PC-9 (cell line): ENCODE data around the gene LSM10. TPM values are rescaled to one million over a fixed set of nuclear protein-coding genes. Genes with fewer than 3 reads are reported as not detected.

ENCODE experiments used
- BruUV-seq: library from RNA; stranded (reverse); fragments of 400-500 nt; replicated peaks from 2 replicates; lab custom pipeline; 2021; lab: Mats Ljungman, UMichigan
- CTCF ChIA-PET: fragments of 300-600 bp; sonication (Branson Sonifier 250); formaldehyde crosslinking; loops from one replicate; lab custom pipeline; 2022; ENCODE audit warnings: antibody characterized with exemption; lab: Charles Lee
- POLR2A ChIA-PET: fragments of 300-600 bp; sonication (Branson Sonifier 250); formaldehyde crosslinking; loops from one replicate; lab custom pipeline; 2022; ENCODE audit warnings: antibody characterized with exemption; ENCODE audit not compliant: unreplicated experiment; lab: Charles Lee
- DNase-seq, 2 experiments: peaks; one replicate each; pipeline versions ENCODE4 v3.0.0 to v3.0.0-alpha.2; 2015 to 2022; ENCODE audit warnings: mixed read lengths in 1 of 2
- H2AFZ ChIP-seq: fragments of 200-600 bp; sonication (generic); 2 replicates; pipeline ENCODE4 v1.8.1; 2017; ENCODE audit warnings: antibody characterized with exemption
- H3F3A ChIP-seq: fragments of 200-600 bp; sonication (generic); 2 replicates; pipeline ENCODE4 v1.8.1; 2017; ENCODE audit warnings: antibody characterized with exemption, mild to moderate bottlenecking, low read depth; ENCODE audit not compliant: insufficient read depth
- H3K27ac ChIP-seq: fragments of 200-600 bp; sonication (generic); 2 replicates; pipeline ENCODE4 v1.6.1; 2016; ENCODE audit warnings: mixed run types
- H3K27me3 ChIP-seq: fragments of 200-600 bp; sonication (generic); 2 replicates; pipeline ENCODE4 v1.6.1; 2016; ENCODE audit warnings: low read depth, mixed run types; ENCODE audit not compliant: insufficient read depth
- H3K36me3 ChIP-seq: fragments of 200-600 bp; sonication (generic); 2 replicates; pipeline ENCODE4 v1.6.1; 2016; ENCODE audit warnings: low read depth, mixed run types
- H3K4me1 ChIP-seq: fragments of 200-600 bp; sonication (generic); replicated peaks from 2 replicates; pipeline ENCODE4 v1.6.1; 2016; ENCODE audit warnings: mixed run types; ENCODE audit not compliant: insufficient read depth
- H3K4me2 ChIP-seq: fragments of 200-600 bp; sonication (generic); 2 replicates; pipeline ENCODE4 v1.6.1; 2017; ENCODE audit warnings: mixed run types
- H3K4me3 ChIP-seq: fragments of 200-600 bp; sonication (generic); 2 replicates; pipeline ENCODE4 v1.6.1; 2016; ENCODE audit warnings: mixed run types
- H3K79me2 ChIP-seq: fragments of 200-600 bp; sonication (generic); 2 replicates; pipeline ENCODE4 v1.6.1; 2017; ENCODE audit warnings: low read depth, mixed run types
- H3K9me2 ChIP-seq: fragments of 200-600 bp; sonication (generic); 2 replicates; pipeline ENCODE4 v1.8.1; 2017; ENCODE audit warnings: mild to moderate bottlenecking; ENCODE audit not compliant: insufficient read depth
- H3K9me3 ChIP-seq: fragments of 200-600 bp; sonication (generic); 2 replicates; pipeline ENCODE4 v1.8.1; 2016; ENCODE audit warnings: low read depth; ENCODE audit not compliant: insufficient read depth
- H4K20me1 ChIP-seq: fragments of 200-600 bp; sonication (generic); 2 replicates; pipeline ENCODE4 v1.8.1; 2017; ENCODE audit not compliant: insufficient read depth
- CTCF ChIP-seq: fragments of 200-600 bp; sonication (generic); conservative IDR thresholded peaks from 2 replicates; pipeline ENCODE4 v1.6.1; 2017; ENCODE audit warnings: mixed run types, antibody characterized with exemption, mild to moderate bottlenecking, moderate library complexity
- EZH2 ChIP-seq: fragments of 200-600 bp; sonication (generic); IDR thresholded peaks from 2 replicates; pipeline ENCODE4 v1.8.0; 2017; ENCODE audit warnings: antibody characterized with exemption, low read depth
- intact Hi-C: fragments of 100-400 bp; cut with micrococcal nuclease; formaldehyde crosslinking; loops from one replicate; pipeline ENCODE4 v1.10.0; 2022; ENCODE audit not compliant: unreplicated experiment
- total RNA-seq: library from RNA; stranded (reverse); gene quantifications from 2 replicates; pipeline ENCODE4 v1.2.3, GENCODE V29; 2021

Gene LSM10
- total RNA-seq, 1 experiment from 2014 or later: 39.7 TPM

- H4K20me1 ChIP-seq: no peaks in the 10 kb centered on the region
- H3K4me3 ChIP-seq: peak overlapping the region; percentile 41; the same call in 1 of the 2 replicates
- H3K79me2 ChIP-seq: peaks cover 8% of the 10 kb centered on the region; the same call in 1 of the 2 replicates
- intact Hi-C loops: loop anchor here (1.0 to 10.0 kb wide), 6 partner anchors 36 to 1344 kb away; partner anchors contain the start of genes CDCA8 and TRAPPC3
- ChIA-PET POLR2A (interaction anchor here (0.5 to 1.1 kb wide), 3 partner anchors 51 to 1120 kb away, joined by 3 to 13 read pairs (median 4); no protein-coding TSS in a partner anchor), CTCF (interaction anchor here (0.5 to 2.7 kb wide), 4 partner anchors 8 to 165 kb away, joined by 3 to 14 read pairs (median 7); no protein-coding TSS in a partner anchor)
- H3K9me2 ChIP-seq: no peaks in the 10 kb centered on the region
- peaks cover 16% of the 10 kb centered on the region for H3K36me3 ChIP-seq
- H2AFZ ChIP-seq: no peak overlapping the region
- no peaks in the 10 kb centered on the region for H3K9me3 ChIP-seq
- H3K4me1 ChIP-seq: peaks cover 67% of the 10 kb centered on the region
- H3F3A ChIP-seq: peaks cover 58% of the 10 kb centered on the region
- TF ChIP-seq CTCF (no peak), EZH2 (no peak)
- no peaks in the 10 kb centered on the region for H3K27me3 ChIP-seq
- BruUV-seq: TSS peak; percentile 14
- H3K4me2 ChIP-seq: peak overlapping the region; percentile 89
- DNase-seq: peak; percentile 89 to 91
- peak overlapping the region; percentile 97 for H3K27ac ChIP-seq
Measured at GRCh38 chr1:36350659-36351226, 47.0 kb downstream of the LSM10 start.

GRCh38 chr1:36349839-36350238, 47.9 kb downstream of the LSM10 start:
- ChIA-PET POLR2A (interaction anchor here (0.5 kb wide), 1 partner anchor 1121 kb away, joined by 13 read pairs; no protein-coding TSS in a partner anchor), CTCF (interaction anchor here (0.9 to 1.3 kb wide), 2 partner anchors 19 to 50 kb away, joined by 3 to 10 read pairs; no protein-coding TSS in a partner anchor)
- TF ChIP-seq CTCF (no peak), EZH2 (no peak)
- peak overlapping the region; percentile 97 for H3K27ac ChIP-seq
- no peaks in the 10 kb centered on the region for H3K9me3 ChIP-seq
- H3K4me2 ChIP-seq: peak overlapping the region; percentile 89
- no peak overlapping the region for H2AFZ ChIP-seq
- no peaks in the 10 kb centered on the region for H3K9me2 ChIP-seq
- peaks cover 66% of the 10 kb centered on the region for H3F3A ChIP-seq
- intact Hi-C loops: loop anchor here (2.0 to 10.0 kb wide), 3 partner anchors 71 to 1345 kb away; partner anchors contain the start of gene CDCA8
- H4K20me1 ChIP-seq: no peaks in the 10 kb centered on the region
- H3K4me1 ChIP-seq: peaks cover 64% of the 10 kb centered on the region
- no TSS peak for BruUV-seq
- peak in 1 of 2 experiments; percentile 44 for DNase-seq
- H3K27me3 ChIP-seq: no peaks in the 10 kb centered on the region
- H3K79me2 ChIP-seq: peaks cover 8% of the 10 kb centered on the region; the same call in 1 of the 2 replicates
- no peak overlapping the region for H3K4me3 ChIP-seq
- peaks cover 16% of the 10 kb centered on the region for H3K36me3 ChIP-seq

- Histone ChIP-seq H2AFZ (no peak overlapping the region), H3K9me3 (no peaks in the 10 kb centered on the region), H3K36me3 (peaks cover 16% of the 10 kb centered on the region), H3F3A (peaks cover 69% of the 10 kb centered on the region), H3K27me3 (no peaks in the 10 kb centered on the region), H3K4me1 (peaks cover 64% of the 10 kb centered on the region), H3K9me2 (no peaks in the 10 kb centered on the region), H3K27ac (peak overlapping the region; percentile 97; the same call in 1 of the 2 replicates), H3K79me2 (peaks cover 8% of the 10 kb centered on the region; the same call in 1 of the 2 replicates), H4K20me1 (no peaks in the 10 kb centered on the region), H3K4me3 (no peak overlapping the region), H3K4me2 (peak overlapping the region; percentile 89; the same call in 1 of the 2 replicates)
- CTCF ChIA-PET: interaction anchor here (0.9 kb wide), 1 partner anchor 20 kb away, joined by 3 read pairs; no protein-coding TSS in a partner anchor
- POLR2A ChIA-PET: no interaction called here
- TF ChIP-seq EZH2 (no peak), CTCF (no peak)
- peak; percentile 54 to 62 for DNase-seq
- no TSS peak for BruUV-seq
- intact Hi-C loops: no loop called here
Measured at GRCh38 chr1:36349241-36349671, 48.5 kb downstream of the LSM10 start.
